Stimulated activated CD4-positive, alpha-beta T cell treated with anti-CD3 and anti-CD28 coated beads, Interleukin-15, amount 100 ng/mL, for 24 hours (primary cell): Measurements from ENCODE around the gene CRACDL.

ENCODE experiments used
- DNase-seq: peaks from one replicate; pipeline ENCODE4 v3.0.0-alpha.2; 2020

The CRACDL gene

GRCh38 chr2:98800330-98801064 is 135.5 kb downstream of the CRACDL start:
- no peak for DNase-seq

- DNase-seq: no peak
These were observed 136.4 kb downstream of the CRACDL start for GRCh38 chr2:98799375-98800329.

- DNase-seq: no peak
These were observed 139.1 kb downstream of the CRACDL start for GRCh38 chr2:98796775-98797544.

- no peak for DNase-seq
These were observed 139.9 kb downstream of the CRACDL start for GRCh38 chr2:98795891-98796676.

GRCh38 chr2:98793897-98794830 is 141.9 kb downstream of the CRACDL start:
- DNase-seq: no peak

GRCh38 chr2:98793275-98793674 is 142.8 kb downstream of the CRACDL start:
- no peak for DNase-seq

- DNase-seq: no peak
These were observed 145.8 kb downstream of the CRACDL start for GRCh38 chr2:98790221-98790620.

- DNase-seq: no peak
These were observed 148.3 kb downstream of the CRACDL start for GRCh38 chr2:98787700-98788099.

- DNase-seq: no peak
These were observed 149.8 kb downstream of the CRACDL start for GRCh38 chr2:98786179-98786578.

GRCh38 chr2:98782570-98782969 is 153.5 kb downstream of the CRACDL start:
- no peak for DNase-seq

- no peak for DNase-seq
These were observed 154.2 kb downstream of the CRACDL start for GRCh38 chr2:98781822-98782221.

- no peak for DNase-seq
These were observed 157.1 kb downstream of the CRACDL start for GRCh38 chr2:98778741-98779483.

- no peak for DNase-seq
These were observed 157.9 kb downstream of the CRACDL start for GRCh38 chr2:98778151-98778550.

- no peak for DNase-seq
These were observed 158.3 kb downstream of the CRACDL start for GRCh38 chr2:98777710-98778109.

GRCh38 chr2:98777076-98777475 is 158.9 kb downstream of the CRACDL start:
- no peak for DNase-seq

- no peak for DNase-seq
These were observed 159.9 kb downstream of the CRACDL start for GRCh38 chr2:98776136-98776535.

- DNase-seq: no peak
These were observed 160.7 kb downstream of the CRACDL start for GRCh38 chr2:98775146-98775986.

- no peak for DNase-seq
These were observed 162.1 kb downstream of the CRACDL start for GRCh38 chr2:98773907-98774306.

- no peak for DNase-seq
These were observed 162.9 kb downstream of the CRACDL start for GRCh38 chr2:98773169-98773568.
